K562 (cell line): ENCODE measurements around the gene CPZ. TPM values are rescaled to one million over a fixed set of nuclear protein-coding genes. Genes with fewer than 3 reads are reported as not detected.

ENCODE experiments used
- ATAC-seq: fragments of 200-7000 bp; cut with Tn5 transposase; 3 replicates; pipeline ENCODE4 v1.9.1; 2020; ENCODE audit warnings: moderate library complexity
- BruUV-seq: library from RNA; stranded (reverse); fragments of 400-500 nt; replicated peaks from 2 replicates; lab custom pipeline; 2021; lab: Mats Ljungman, UMichigan
- CTCF ChIA-PET: fragments of 300-600 bp; formaldehyde crosslinking; extraction: SDS; loops from one replicate; lab custom pipeline; 2021; ENCODE audit warnings: low intra/inter-chr PET ratio; lab: Yijun Ruan, JAX
- POLR2A ChIA-PET: fragments of 300-600, 350-650 bp; sonication (Branson Sonifier 250); formaldehyde crosslinking; extraction: SDS; loops from one replicate; lab custom pipeline; 2021; ENCODE audit warnings: antibody characterized with exemption, inconsistent platforms; lab: Yijun Ruan, JAX
- DNase-seq, 4 experiments: peaks; one replicate each; pipeline versions ENCODE4 v3.0.0 to v3.0.0-alpha.2; 2011 to 2018; ENCODE audit warnings: low spot score in 3 of 4, mixed read lengths in 3 of 4; ENCODE audit errors: extremely low read depth in 1 of 4
- FAIRE-seq: peaks from 2 replicates; lab custom pipeline; 2011; peaks lifted over from hg19 to GRCh38; lab: Jason Lieb, UNC
- H2AFZ ChIP-seq: 2 replicates; pipeline ENCODE4 v1.6.0; 2011; ENCODE audit warnings: low read depth, low read length, control low read depth, inconsistent platforms
- H3K27ac ChIP-seq: fragments of 200-600 bp; 3 replicates; pipeline ENCODE4 v1.8.0; 2011; ENCODE audit warnings: low read depth, mild to moderate bottlenecking, control low read depth, inconsistent platforms, low read length, moderate library complexity, mixed read lengths; ENCODE audit errors: extremely low read depth
- H3K27me3 ChIP-seq, 2 experiments: fragments of 300-600 bp in 1 of 2; 2 replicates in 1 of 2; 3 replicates in 1 of 2; pipeline versions ENCODE4 v1.6.0 to v1.8.0; 2011; ENCODE audit warnings: inconsistent platforms in 2 of 2, low read length in 2 of 2, mild to moderate bottlenecking in 1 of 2, mixed read lengths in 1 of 2, moderate library complexity in 1 of 2; ENCODE audit not compliant: control insufficient read depth in 2 of 2, insufficient read depth in 2 of 2
- H3K36me3 ChIP-seq: fragments of 300-600 bp; 3 replicates; pipeline ENCODE4 v1.8.0; 2011; ENCODE audit warnings: mild to moderate bottlenecking, low read length, inconsistent platforms; ENCODE audit not compliant: control insufficient read depth, insufficient read depth
- H3K4me1 ChIP-seq, 2 experiments: fragments of 200-600 bp in 1 of 2; replicated peaks in 1 of 2; 2 replicates in 1 of 2; 3 replicates in 1 of 2; pipeline versions ENCODE4 v1.5.1 to v1.8.0; 2011; ENCODE audit warnings: inconsistent platforms in 2 of 2, low read length in 2 of 2, mild to moderate bottlenecking in 1 of 2, mixed read lengths in 1 of 2, moderate library complexity in 1 of 2; ENCODE audit not compliant: control insufficient read depth in 2 of 2, insufficient read depth in 2 of 2
- H3K4me2 ChIP-seq: 2 replicates; pipeline ENCODE4 v1.6.1; 2011; ENCODE audit warnings: low read length, control low read depth, inconsistent platforms, mixed read lengths; ENCODE audit not compliant: insufficient read depth
- H3K4me3 ChIP-seq: fragments of 200-600 bp; sonication (generic), shearing (Covaris generic); 2 replicates; pipeline ENCODE4 v1.5.1; 2016; ENCODE audit warnings: control low read depth, inconsistent platforms
- H3K79me2 ChIP-seq: fragments of 200-600 bp; 3 replicates; pipeline ENCODE4 v1.8.0; 2011; ENCODE audit warnings: low read length, inconsistent platforms; ENCODE audit not compliant: control insufficient read depth, insufficient read depth
- H3K9ac ChIP-seq, 2 experiments: 2 replicates each; pipeline versions ENCODE4 v1.6.0 to v1.6.1; 2011; ENCODE audit warnings: low read depth in 2 of 2, low read length in 2 of 2, control low read depth in 1 of 2, inconsistent platforms in 1 of 2, mild to moderate bottlenecking in 1 of 2, mixed read lengths in 1 of 2; ENCODE audit not compliant: insufficient read depth in 1 of 2
- H3K9me1 ChIP-seq: one replicate; pipeline ENCODE4 v1.6.0; 2011; ENCODE audit warnings: inconsistent platforms, mild to moderate bottlenecking, low read length, moderate library complexity; ENCODE audit not compliant: control insufficient read depth, insufficient read depth
- H3K9me3 ChIP-seq: replicated peaks from 2 replicates; pipeline ENCODE4 v1.5.1; 2011; ENCODE audit warnings: low read depth, low read length, inconsistent platforms; ENCODE audit not compliant: control insufficient read depth, insufficient read depth
- H4K20me1 ChIP-seq: replicated peaks from 2 replicates; pipeline ENCODE4 v1.6.1; 2011; ENCODE audit warnings: low read length, inconsistent platforms, mixed read lengths; ENCODE audit not compliant: control insufficient read depth, insufficient read depth
- BRF2 ChIP-seq: IDR thresholded peaks from 3 replicates; pipeline ENCODE4 v1.6.1; 2011; ENCODE audit warnings: borderline replicate concordance, mild to moderate bottlenecking; ENCODE audit not compliant: insufficient read length, insufficient read depth
- E2F6 ChIP-seq, 2 experiments: IDR thresholded peaks; 2 replicates each; pipeline ENCODE4 v1.6.1; 2011; ENCODE audit warnings: borderline replicate concordance in 1 of 2, control low read depth in 1 of 2, low read depth in 1 of 2, low read length in 1 of 2, mild to moderate bottlenecking in 1 of 2, mixed read lengths in 1 of 2, moderate library complexity in 1 of 2; ENCODE audit not compliant: insufficient read depth in 1 of 2, insufficient read length in 1 of 2, poor library complexity in 1 of 2, severe bottlenecking in 1 of 2; ENCODE audit errors: extremely low read depth in 1 of 2
- ELF4 ChIP-seq: fragments of 450-650 bp; formaldehyde crosslinking; IDR thresholded peaks from 2 replicates; pipeline ENCODE4 v1.4.0; 2022; ENCODE audit warnings: missing genetic modification characterization
- ESRRB ChIP-seq: fragments of 250-450 bp; sonication (Bioruptor Pico); IDR thresholded peaks from 2 replicates; pipeline ENCODE4 v1.5.0; 2020; ENCODE audit warnings: mild to moderate bottlenecking, moderate library complexity, borderline replicate concordance
- GATA2 ChIP-seq: sonication (generic); formaldehyde crosslinking; IDR thresholded peaks from 2 replicates; pipeline ENCODE4 v1.4.0; 2020; ENCODE audit warnings: mild to moderate bottlenecking, missing genetic modification reagents
- MCM7 ChIP-seq, 2 experiments: fragments of 450-650 bp; IDR thresholded peaks; 2 replicates each; pipeline ENCODE4 v1.6.1; 2016 to 2018
- STAT5A ChIP-seq: IDR thresholded peaks from 2 replicates; pipeline ENCODE4 v1.6.1; 2012; ENCODE audit warnings: low read length, inconsistent platforms, borderline replicate concordance
- TARDBP ChIP-seq: fragments of 450-650 bp; IDR thresholded peaks from 2 replicates; pipeline ENCODE4 v1.6.1; 2016
- U2AF1 ChIP-seq: fragments of 200-400 bp; formaldehyde crosslinking; optimal IDR thresholded peaks from 2 replicates; pipeline ENCODE3; 2017; ENCODE audit warnings: mild to moderate bottlenecking, low read depth, low read length, moderate library complexity
- XRCC4 ChIP-seq: IDR thresholded peaks from one replicate; pipeline ENCODE4 v1.6.1; 2011; ENCODE audit not compliant: insufficient read depth, insufficient read length; ENCODE audit errors: extremely low read depth
- WGBS: fragments of 100-300 bp; shearing (Covaris generic); methylation state at CpG from one replicate; pipeline ENCODE4 v1.1.6; 2016; ENCODE audit warnings: low coverage, mixed read lengths; ENCODE audit not compliant: insufficient coverage; ENCODE audit errors: missing lambda C conversion rate; 5-methylcytosine and 5-hydroxymethylcytosine counted together
- in situ Hi-C: fragments of 300-500 bp; cut with MboI; formaldehyde crosslinking; loops from 4 replicates; pipeline ENCODE4 v1.15.0; 2018; ENCODE audit warnings: inconsistent platforms, mixed read lengths
- intact Hi-C: fragments of 100-400 bp; cut with micrococcal nuclease; formaldehyde crosslinking; loops from 2 replicates; pipeline ENCODE4 v1.14.2; 2022
- polyA plus RNA-seq, 8 experiments: library from polyadenylated mRNA; depleted of rRNA in 4 of 8; stranded (reverse) in 5 of 8; unstranded in 3 of 8; fragments of >200 nt; fragmentation: Nextera tagmentation in 2 of 8; fragmentation: Illumina TruSeq in 1 of 8; extraction: Ambion mirVana in 2 of 8; extraction: Trizol in 1 of 8; gene quantifications; 2 replicates each; pipeline versions ENCODE4 v1.2.1 to v1.2.3, GENCODE V29; 2011 to 2014; ENCODE audit warnings: inconsistent platforms in 1 of 8, missing spikeins in 1 of 8
- total RNA-seq, 7 experiments: library from RNA; depleted of rRNA in 6 of 7; stranded (reverse); fragments of >200 nt in 6 of 7; fragmentation: Illumina TruSeq in 2 of 7; extraction: Trizol in 2 of 7; gene quantifications; 2 replicates each; pipeline versions ENCODE4 v1.2.1 to v1.2.3, GENCODE V29; 2011 to 2021; ENCODE audit warnings: low replicate concordance in 1 of 7
- TF ChIP-seq, protein P1 (sequence below): fragments of 250-450 bp; sonication (Bioruptor Pico); IDR thresholded peaks from 2 replicates; pipeline ENCODE4 v1.4.0; 2020; ENCODE audit warnings: mild to moderate bottlenecking, moderate library complexity, borderline replicate concordance
- TF ChIP-seq, protein P2 (sequence below): fragments of 250-450 bp; sonication (Bioruptor Pico); IDR thresholded peaks from 2 replicates; pipeline ENCODE4 v1.8.0; 2021; ENCODE audit warnings: moderate library complexity, mild to moderate bottlenecking, inconsistent platforms
- TF ChIP-seq, protein P3 (sequence below): sonication (generic); formaldehyde crosslinking; IDR thresholded peaks from 2 replicates; pipeline ENCODE4 v1.8.1; 2023; ENCODE audit warnings: mild to moderate bottlenecking, missing genetic modification reagents

The CPZ gene
- total and polyA plus RNA-seq, 9 of the 15 experiments (the other 6 are each of a cell fraction or from before 2014, with no cell fraction given) = 0.06 to 2.2 (median 1.2) TPM; not detected in 1

DNA sequence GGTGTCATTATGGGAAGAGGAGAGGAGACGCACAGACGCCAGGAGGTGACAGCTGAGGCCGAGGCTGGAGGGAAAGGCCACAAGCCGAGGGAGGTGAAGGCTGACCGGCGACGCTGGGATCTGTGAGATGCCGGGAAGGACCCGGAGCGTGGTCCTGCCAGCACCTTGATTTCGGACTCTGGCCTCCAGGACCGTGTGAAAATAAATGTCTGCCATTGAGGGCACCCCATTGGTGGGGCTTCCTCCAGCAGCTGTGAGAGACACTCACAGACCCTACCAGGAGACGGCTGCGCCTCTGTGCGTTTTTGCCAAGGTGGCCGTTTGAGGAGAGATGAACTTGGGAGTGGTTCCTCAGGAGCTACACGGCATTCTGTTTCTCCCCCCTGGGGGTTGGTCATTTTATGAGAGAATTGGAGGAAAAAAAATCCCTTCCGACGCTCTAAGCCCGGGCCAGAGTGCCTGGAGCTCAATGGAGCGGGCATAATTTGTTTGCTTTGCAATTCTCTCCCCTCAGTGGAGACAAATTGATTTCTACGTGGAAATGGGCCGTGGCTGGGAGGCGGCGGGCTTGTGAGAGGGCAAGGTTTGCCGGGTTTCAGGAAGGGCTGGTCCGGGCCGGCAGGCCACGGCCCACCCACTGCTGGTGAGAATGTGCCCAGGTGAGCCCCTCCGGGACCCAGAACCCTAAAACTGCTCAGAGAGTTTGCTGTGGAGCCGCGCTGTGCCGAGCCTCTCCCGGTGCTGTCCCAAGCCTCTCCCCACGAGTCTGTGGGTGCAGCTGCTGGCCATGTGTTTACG, 53.9 kb downstream of the CPZ start (continued):
- TF ChIP-seq STAT5A (no peak), ELF4 (CRISPR knock-in tag) (no peak)
- TF ChIP-seq, protein P1, sequence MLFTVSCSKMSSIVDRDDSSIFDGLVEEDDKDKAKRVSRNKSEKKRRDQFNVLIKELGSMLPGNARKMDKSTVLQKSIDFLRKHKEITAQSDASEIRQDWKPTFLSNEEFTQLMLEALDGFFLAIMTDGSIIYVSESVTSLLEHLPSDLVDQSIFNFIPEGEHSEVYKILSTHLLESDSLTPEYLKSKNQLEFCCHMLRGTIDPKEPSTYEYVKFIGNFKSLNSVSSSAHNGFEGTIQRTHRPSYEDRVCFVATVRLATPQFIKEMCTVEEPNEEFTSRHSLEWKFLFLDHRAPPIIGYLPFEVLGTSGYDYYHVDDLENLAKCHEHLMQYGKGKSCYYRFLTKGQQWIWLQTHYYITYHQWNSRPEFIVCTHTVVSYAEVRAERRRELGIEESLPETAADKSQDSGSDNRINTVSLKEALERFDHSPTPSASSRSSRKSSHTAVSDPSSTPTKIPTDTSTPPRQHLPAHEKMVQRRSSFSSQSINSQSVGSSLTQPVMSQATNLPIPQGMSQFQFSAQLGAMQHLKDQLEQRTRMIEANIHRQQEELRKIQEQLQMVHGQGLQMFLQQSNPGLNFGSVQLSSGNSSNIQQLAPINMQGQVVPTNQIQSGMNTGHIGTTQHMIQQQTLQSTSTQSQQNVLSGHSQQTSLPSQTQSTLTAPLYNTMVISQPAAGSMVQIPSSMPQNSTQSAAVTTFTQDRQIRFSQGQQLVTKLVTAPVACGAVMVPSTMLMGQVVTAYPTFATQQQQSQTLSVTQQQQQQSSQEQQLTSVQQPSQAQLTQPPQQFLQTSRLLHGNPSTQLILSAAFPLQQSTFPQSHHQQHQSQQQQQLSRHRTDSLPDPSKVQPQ (CRISPR knock-in tag) = no peak
- TF ChIP-seq, all 486 proteins: peak for 0

DNA sequence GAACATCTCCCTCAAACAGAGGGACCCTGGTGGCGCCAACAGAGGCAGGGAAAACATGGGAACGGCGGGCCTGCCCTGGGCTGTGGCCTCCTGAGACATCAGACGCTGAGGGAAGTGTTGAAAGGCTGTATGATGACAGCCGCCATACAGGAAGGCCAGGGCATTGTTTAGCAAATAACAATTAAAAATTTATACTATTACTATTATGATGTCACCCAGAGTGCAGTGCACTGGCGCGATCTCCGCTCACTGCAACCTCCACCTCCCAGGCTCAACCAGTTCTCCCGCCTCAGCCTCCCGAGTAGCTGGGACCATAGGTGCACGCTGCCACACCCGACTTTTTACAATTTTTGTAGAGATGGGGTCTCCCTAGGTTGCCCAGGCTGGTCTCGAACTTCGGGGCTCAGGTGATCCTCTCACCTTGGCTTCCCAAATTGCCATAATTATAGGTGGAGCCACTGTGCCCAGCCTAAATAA, 54.6 kb downstream of the CPZ start:
- no peaks in the 10 kb centered on the region for H3K9me3 ChIP-seq
- H4K20me1 ChIP-seq = no peaks in the 10 kb centered on the region
- ChIA-PET CTCF (no interaction called here), POLR2A (interaction anchor here (1.4 kb wide), 1 partner anchor 13 kb away, joined by 3 read pairs; no protein-coding TSS in a partner anchor)
- WGBS = 4% methylated on average over 14 of the region's 14 CpGs
- peaks cover 23 to 96% of the 10 kb centered on the region in 2 experiments for H3K27me3 ChIP-seq
- intact Hi-C loops (no loop called here), in situ Hi-C loops (no loop called here)
- no peaks in the 10 kb centered on the region for H3K36me3 ChIP-seq
- no TSS peak for BruUV-seq
- no peak for FAIRE-seq
- no peaks in the 10 kb centered on the region for H3K9me1 ChIP-seq
- no peak overlapping the region for H3K27ac ChIP-seq
- H3K4me1 ChIP-seq = no peaks in the 10 kb centered on the region
- H2AFZ ChIP-seq = no peak overlapping the region
- no peak for DNase-seq
- ATAC-seq = no peak
- H3K9ac ChIP-seq = no peak overlapping the region
- H3K4me2 ChIP-seq = no peak overlapping the region
- no peaks in the 10 kb centered on the region for H3K79me2 ChIP-seq
- no peak overlapping the region for H3K4me3 ChIP-seq
- TF ChIP-seq, protein P2, sequence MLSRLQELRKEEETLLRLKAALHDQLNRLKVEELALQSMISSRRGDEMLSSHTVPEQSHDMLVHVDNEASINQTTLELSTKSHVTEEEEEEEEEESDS (CRISPR knock-in tag) = no peak
- TF ChIP-seq U2AF1 = no peak
- TF ChIP-seq ESRRB = no peak
- no peak for TF ChIP-seq GATA2 (CRISPR knock-in tag)
- TF ChIP-seq MCM7 (IDR thresholded peaks at IDR 0.05) = no peak
- TF ChIP-seq XRCC4 = no peak
- TF ChIP-seq E2F6 (IDR thresholded peaks at IDR 0.05; ENCODE audit: borderline replicate concordance in 1 of 2, extremely low read depth in 1 of 2, insufficient read depth in 1 of 2, insufficient read length in 1 of 2, low read depth in 1 of 2, low read length in 1 of 2, poor library complexity in 1 of 2, severe bottlenecking in 1 of 2) = no peak
- no peak for TF ChIP-seq TARDBP
- TF ChIP-seq, protein P3, sequence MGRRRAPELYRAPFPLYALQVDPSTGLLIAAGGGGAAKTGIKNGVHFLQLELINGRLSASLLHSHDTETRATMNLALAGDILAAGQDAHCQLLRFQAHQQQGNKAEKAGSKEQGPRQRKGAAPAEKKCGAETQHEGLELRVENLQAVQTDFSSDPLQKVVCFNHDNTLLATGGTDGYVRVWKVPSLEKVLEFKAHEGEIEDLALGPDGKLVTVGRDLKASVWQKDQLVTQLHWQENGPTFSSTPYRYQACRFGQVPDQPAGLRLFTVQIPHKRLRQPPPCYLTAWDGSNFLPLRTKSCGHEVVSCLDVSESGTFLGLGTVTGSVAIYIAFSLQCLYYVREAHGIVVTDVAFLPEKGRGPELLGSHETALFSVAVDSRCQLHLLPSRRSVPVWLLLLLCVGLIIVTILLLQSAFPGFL (CRISPR knock-in tag) = no peak
- TF ChIP-seq BRF2 = no peak
